GM12878 (cell line): ENCODE measurements around the gene ARAP1. TPM values are rescaled to one million over a fixed set of nuclear protein-coding genes. Genes with fewer than 3 reads are reported as not detected.

Source experiments
- BMI1 ChIP-seq: fragments of 450-650 bp; IDR thresholded peaks from 2 replicates; pipeline ENCODE4 v1.6.1; 2016; ENCODE audit warnings: mild to moderate bottlenecking, moderate library complexity, borderline replicate concordance
- CUX1 ChIP-seq: IDR thresholded peaks from 2 replicates; pipeline ENCODE4 v1.6.1; 2012; ENCODE audit warnings: improper control_type of control experiment, low read depth, low read length; ENCODE audit not compliant: insufficient replicate concordance
- LARP7 ChIP-seq: fragments of 450-650 bp; IDR thresholded peaks from 2 replicates; pipeline ENCODE4 v1.6.1; 2017; ENCODE audit warnings: mild to moderate bottlenecking
- NFIC ChIP-seq: IDR thresholded peaks from 2 replicates; pipeline ENCODE4 v1.6.1; 2012; ENCODE audit warnings: low read depth, mild to moderate bottlenecking, inconsistent platforms, low read length, moderate library complexity
- RAD21 ChIP-seq: IDR thresholded peaks from 2 replicates; pipeline ENCODE4 v1.6.1; 2011; ENCODE audit warnings: mild to moderate bottlenecking, low read depth, low read length, moderate library complexity; ENCODE audit not compliant: insufficient read depth
- RB1 ChIP-seq: fragments of 450-650 bp; formaldehyde crosslinking; IDR thresholded peaks from 2 replicates; pipeline ENCODE4 v1.6.1; 2017; ENCODE audit warnings: mild to moderate bottlenecking, borderline replicate concordance
- RELA ChIP-seq: fragments of 450-650 bp; IDR thresholded peaks from 2 replicates; pipeline ENCODE4 v1.8.0; 2014; ENCODE audit warnings: borderline replicate concordance; ENCODE audit not compliant: partially characterized antibody
- RELB ChIP-seq: fragments of 450-650 bp; IDR thresholded peaks from 2 replicates; pipeline ENCODE4 v1.6.1; 2017; ENCODE audit warnings: low read depth, mild to moderate bottlenecking, moderate library complexity
- polyA plus RNA-seq, 11 experiments: library from polyadenylated mRNA; depleted of rRNA in 4 of 11; unstranded in 6 of 11; stranded (reverse) in 5 of 11; fragments of >200 nt; fragmentation: Nextera tagmentation in 4 of 11; fragmentation: Illumina TruSeq in 1 of 11; extraction: Ambion mirVana in 4 of 11; extraction: Trizol in 1 of 11; gene quantifications; 1 replicate in 1 of 11; 2 replicates in 10 of 11; pipeline versions ENCODE4 v1.2.1 to v1.2.3, GENCODE V29; 2011 to 2016; ENCODE audit warnings: inconsistent platforms in 2 of 11, missing spikeins in 2 of 11, low read depth in 1 of 11
- total RNA-seq, 4 experiments: library from RNA; depleted of rRNA in 3 of 4; stranded (reverse); fragments of >200 nt in 3 of 4; fragmentation: Illumina TruSeq in 1 of 4; extraction: Trizol in 1 of 4; gene quantifications; 2 replicates each; pipeline versions ENCODE4 v1.2.1 to v1.2.3, GENCODE V29; 2013 to 2021

The ARAP1 gene
- total and polyA plus RNA-seq, 10 of the 15 experiments (the other 5 are each of a cell fraction or from before 2014, with no cell fraction given) = 0.55 to 102 (median 51.0) TPM

- TF ChIP-seq RELB (no peak), CUX1 (no peak), RELA (no peak), RB1 (peak; percentile 37; the same call in 1 of the 2 replicates), RAD21 (peak; percentile 84), LARP7 (peak; percentile 26; the same call in 1 of the 2 replicates), NFIC (no peak), BMI1 (no peak)
Measured at GRCh38 chr11:72683782-72684200, 68.4 kb downstream of the ARAP1 start (continued).
